Measurements from ENCODE around the gene ABCA2. TPM values are rescaled to one million over a fixed set of nuclear protein-coding genes. Genes with fewer than 3 reads are reported as not detected.

Gene ABCA2
- total RNA-seq, 1 experiment from 2014 or later, result 19.2 TPM

DNA sequence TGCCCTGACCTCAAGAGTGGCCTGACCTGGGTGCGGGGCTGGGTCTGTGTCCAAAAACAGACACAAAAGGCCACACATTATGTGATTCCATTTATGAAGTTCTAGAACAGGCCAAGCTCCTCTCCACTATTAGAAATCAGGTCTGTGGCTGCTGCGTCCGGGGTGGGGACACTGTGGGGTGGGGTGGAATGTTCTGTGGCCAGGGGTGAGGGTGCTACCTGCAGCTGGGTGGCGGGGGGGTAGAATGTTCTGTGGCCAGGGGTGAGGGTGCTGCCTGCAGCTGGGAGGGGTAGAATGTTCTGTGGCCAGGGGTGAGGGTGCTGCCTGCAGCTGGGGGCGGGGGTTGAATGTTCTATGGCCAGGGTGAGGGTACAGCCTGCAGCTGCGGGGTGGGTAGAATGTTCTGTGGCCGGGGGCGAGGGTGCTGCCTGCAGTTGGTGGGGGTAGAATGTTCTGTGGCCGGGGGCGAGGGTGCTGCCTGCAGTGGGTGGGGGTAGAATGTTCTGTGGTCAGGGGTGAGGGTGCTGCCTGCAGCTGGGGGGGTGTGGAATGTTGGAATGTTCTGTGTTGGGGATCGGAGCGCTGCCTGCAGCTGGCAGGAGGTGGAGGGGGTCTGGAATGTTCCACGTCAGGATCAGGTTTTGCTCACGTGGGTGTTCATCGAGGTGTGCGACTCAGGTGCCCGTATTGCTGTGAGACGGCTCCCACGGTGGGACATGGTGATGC is 67.7 kb downstream of the ABCA2 start:
- no peak overlapping the region for H3K4me3 Mint-ChIP-seq
- TF ChIP-seq MYBL2 (CRISPR knock-in tag; IDR thresholded peaks at IDR 0.05) (no peak), GABPB1 (CRISPR knock-in tag; IDR thresholded peaks at IDR 0.05) (no peak), AFF4 (CRISPR knock-in tag; IDR thresholded peaks at IDR 0.05; ENCODE audit: borderline replicate concordance) (no peak), ZBTB43 (CRISPR knock-in tag; IDR thresholded peaks at IDR 0.05) (no peak), FOXP1 (CRISPR knock-in tag; IDR thresholded peaks at IDR 0.05; ENCODE audit: borderline replicate concordance) (no peak), ELF4 (CRISPR knock-in tag; IDR thresholded peaks at IDR 0.05; ENCODE audit: low read depth) (no peak), CTCF (IDR thresholded peaks at IDR 0.05) (no peak)
- TF ChIP-seq, protein P1, sequence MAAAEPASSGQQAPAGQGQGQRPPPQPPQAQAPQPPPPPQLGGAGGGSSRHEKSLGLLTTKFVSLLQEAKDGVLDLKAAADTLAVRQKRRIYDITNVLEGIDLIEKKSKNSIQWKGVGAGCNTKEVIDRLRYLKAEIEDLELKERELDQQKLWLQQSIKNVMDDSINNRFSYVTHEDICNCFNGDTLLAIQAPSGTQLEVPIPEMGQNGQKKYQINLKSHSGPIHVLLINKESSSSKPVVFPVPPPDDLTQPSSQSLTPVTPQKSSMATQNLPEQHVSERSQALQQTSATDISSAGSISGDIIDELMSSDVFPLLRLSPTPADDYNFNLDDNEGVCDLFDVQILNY (CRISPR knock-in tag; IDR thresholded peaks at IDR 0.05), result no peak
- TF ChIP-seq, protein P2, sequence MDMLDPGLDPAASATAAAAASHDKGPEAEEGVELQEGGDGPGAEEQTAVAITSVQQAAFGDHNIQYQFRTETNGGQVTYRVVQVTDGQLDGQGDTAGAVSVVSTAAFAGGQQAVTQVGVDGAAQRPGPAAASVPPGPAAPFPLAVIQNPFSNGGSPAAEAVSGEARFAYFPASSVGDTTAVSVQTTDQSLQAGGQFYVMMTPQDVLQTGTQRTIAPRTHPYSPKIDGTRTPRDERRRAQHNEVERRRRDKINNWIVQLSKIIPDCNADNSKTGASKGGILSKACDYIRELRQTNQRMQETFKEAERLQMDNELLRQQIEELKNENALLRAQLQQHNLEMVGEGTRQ (CRISPR knock-in tag; IDR thresholded peaks at IDR 0.05), result no peak
- H3K4me1 Mint-ChIP-seq, result no peaks in the 10 kb centered on the region
- DNase-seq (ENCODE audit: low spot score) (no peak), ATAC-seq (no peak)
- H3K27me3 Mint-ChIP-seq (ENCODE audit: low read depth), result no peaks in the 10 kb centered on the region
- no peak overlapping the region for H3K27ac Mint-ChIP-seq
- H3K36me3 Mint-ChIP-seq, result no peaks in the 10 kb centered on the region
- ChIA-PET POLR2A (no interaction called here), CTCF (interaction anchor here (0.6 to 1.8 kb wide), 8 partner anchors 12 to 159 kb away, joined by 3 to 11 read pairs (median 4); no protein-coding TSS in a partner anchor)
- H3K9me3 Mint-ChIP-seq, result peaks cover 9% of the 10 kb centered on the region

DNA sequence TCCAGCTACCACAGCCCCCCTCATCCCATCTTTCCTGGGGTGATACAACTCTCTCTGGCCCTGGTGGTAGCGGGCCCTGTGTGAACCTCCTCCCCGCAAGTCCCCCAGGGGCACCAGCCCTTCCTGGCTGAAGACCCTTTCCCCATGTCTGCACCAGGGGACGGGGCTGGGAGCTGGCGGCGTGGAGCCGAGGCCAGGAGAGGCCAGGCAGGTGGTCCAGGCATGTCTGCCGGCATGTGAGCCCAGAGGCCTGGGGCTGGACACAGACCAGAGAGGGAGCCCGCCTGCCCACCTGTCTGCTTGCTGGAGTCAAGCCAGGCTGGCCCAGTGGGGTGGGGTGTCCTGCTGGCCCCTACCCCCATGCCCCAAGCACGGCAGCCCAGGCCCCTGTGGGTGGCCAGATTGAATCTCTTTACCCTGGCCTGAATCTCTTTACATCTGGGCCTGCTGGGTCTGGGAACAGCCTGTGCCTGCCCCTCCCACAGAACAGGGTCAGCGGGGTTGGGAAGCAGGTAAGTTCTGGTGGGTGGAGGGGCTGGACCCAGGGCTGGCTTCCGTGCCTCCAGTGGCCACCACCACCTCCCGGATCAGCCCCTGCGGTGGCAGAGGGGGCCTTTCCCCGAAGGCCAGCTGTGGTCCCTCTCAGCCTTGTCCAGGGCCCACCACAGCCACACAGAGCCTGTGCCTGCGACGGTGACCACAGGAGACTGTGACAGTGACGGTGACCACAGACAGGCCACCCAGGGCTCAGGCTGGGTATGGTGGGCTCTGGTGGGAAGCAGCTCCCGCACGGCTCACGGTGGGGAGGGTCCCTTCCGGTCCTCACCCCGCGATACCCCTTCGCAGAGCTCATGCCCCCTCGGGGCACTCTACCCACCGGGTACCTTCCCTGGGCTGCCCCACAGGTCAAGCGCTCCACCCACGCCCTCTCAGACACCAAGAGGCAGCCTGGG is 68.9 kb downstream of the ABCA2 start:
- Mint-ChIP-seq H3K9me3 (peaks cover 9% of the 10 kb centered on the region), H3K27ac (no peak overlapping the region), H3K27me3 (ENCODE audit: low read depth) (no peaks in the 10 kb centered on the region), H3K36me3 (no peaks in the 10 kb centered on the region), H3K4me1 (no peaks in the 10 kb centered on the region), H3K4me3 (no peak overlapping the region)
- ATAC-seq, result no peak
- DNase-seq (ENCODE audit: low spot score), result no peak
- TF ChIP-seq ZNF416 (CRISPR knock-in tag; IDR thresholded peaks at IDR 0.05) (no peak), ZNF396 (CRISPR knock-in tag; IDR thresholded peaks at IDR 0.05; ENCODE audit: borderline replicate concordance) (no peak), NFATC4 (CRISPR knock-in tag; IDR thresholded peaks at IDR 0.05) (no peak), ETV6 (CRISPR knock-in tag; IDR thresholded peaks at IDR 0.05) (no peak), ZSCAN18 (CRISPR knock-in tag; IDR thresholded peaks at IDR 0.05) (no peak), ZNF423 (CRISPR knock-in tag; IDR thresholded peaks at IDR 0.05) (0 out of 2 replicates have a peak, but pooled peaks have one; percentile 44)
- TF ChIP-seq, protein P3, sequence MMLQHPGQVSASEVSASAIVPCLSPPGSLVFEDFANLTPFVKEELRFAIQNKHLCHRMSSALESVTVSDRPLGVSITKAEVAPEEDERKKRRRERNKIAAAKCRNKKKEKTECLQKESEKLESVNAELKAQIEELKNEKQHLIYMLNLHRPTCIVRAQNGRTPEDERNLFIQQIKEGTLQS (CRISPR knock-in tag; conservative IDR thresholded peaks at IDR 0.05), result no peak
- POLR2A ChIA-PET, result no interaction called here
- CTCF ChIA-PET, result interaction anchor here (1.1 to 1.8 kb wide), 6 partner anchors 11 to 87 kb away, joined by 3 to 11 read pairs (median 5); no protein-coding TSS in a partner anchor
